SU-DHL-6 (cell line): Measurements from ENCODE around the gene ERG.

ENCODE experiments used
- H2AFZ ChIP-seq: fragments of 200-600 bp; sonication (generic); 2 replicates; pipeline ENCODE4 v1.6.1; 2014; ENCODE audit warnings: low read depth, mild to moderate bottlenecking, moderate library complexity, mixed read lengths, antibody characterized with exemption, low read length; ENCODE audit not compliant: severe bottlenecking
- H3F3A ChIP-seq: fragments of 200-600 bp; shearing (Covaris generic); 2 replicates; pipeline ENCODE4 v1.6.0; 2016; ENCODE audit warnings: antibody characterized with exemption, mild to moderate bottlenecking; ENCODE audit not compliant: insufficient read depth
- H3K27ac ChIP-seq: fragments of 200-600 bp; sonication (generic); 2 replicates; pipeline ENCODE4 v1.5.1; 2016; ENCODE audit warnings: low read depth, mild to moderate bottlenecking, low read length, moderate library complexity, mixed read lengths
- H3K27me3 ChIP-seq: fragments of 200-600 bp; sonication (generic), shearing (Covaris generic); 2 replicates; pipeline ENCODE4 v1.6.0; 2014; ENCODE audit warnings: mild to moderate bottlenecking, low read length
- H3K36me3 ChIP-seq: fragments of 200-600 bp; sonication (generic); 2 replicates; pipeline ENCODE4 v1.6.1; 2014; ENCODE audit warnings: mild to moderate bottlenecking, low read length, mixed read lengths
- H3K4me2 ChIP-seq: fragments of 300-600, 200-600 bp; shearing (Covaris generic), sonication (generic); 2 replicates; pipeline ENCODE4 v1.6.0; 2014; ENCODE audit warnings: low read length, low read depth, mild to moderate bottlenecking; ENCODE audit not compliant: poor library complexity, severe bottlenecking
- H3K4me3 ChIP-seq: fragments of 200-600 bp; sonication (generic); 2 replicates; pipeline ENCODE4 v1.5.1; 2014; ENCODE audit warnings: antibody characterized with exemption, low read length, mild to moderate bottlenecking, mixed read lengths; ENCODE audit not compliant: insufficient read depth, poor library complexity, severe bottlenecking
- H3K79me2 ChIP-seq: fragments of 200-600 bp; sonication (generic); 2 replicates; pipeline ENCODE4 v1.6.1; 2014; ENCODE audit warnings: mild to moderate bottlenecking, low read length, moderate library complexity; ENCODE audit not compliant: insufficient read depth
- H3K9ac ChIP-seq: fragments of 200-600 bp; sonication (generic); 2 replicates; pipeline ENCODE4 v1.7.0; 2014; ENCODE audit warnings: mild to moderate bottlenecking, low read length
- H3K9me2 ChIP-seq: fragments of 200-600 bp; sonication (generic); replicated peaks from 2 replicates; pipeline ENCODE4 v1.6.1; 2014; ENCODE audit warnings: low read length; ENCODE audit not compliant: insufficient read depth
- H3K9me3 ChIP-seq: fragments of 200-600 bp; sonication (generic); 2 replicates; pipeline ENCODE4 v1.6.1; 2014; ENCODE audit warnings: low read length, mixed read lengths; ENCODE audit not compliant: insufficient read depth
- H4K20me1 ChIP-seq: fragments of 200-600 bp; sonication (generic); 2 replicates; pipeline ENCODE4 v1.6.1; 2014; ENCODE audit warnings: low read depth, mild to moderate bottlenecking, antibody characterized with exemption, low read length, moderate library complexity, mixed read lengths
- CTCF ChIP-seq: fragments of 200-600 bp; sonication (generic); IDR thresholded peaks from one replicate; pipeline ENCODE4 v1.5.1; 2017; ENCODE audit warnings: antibody characterized with exemption, mild to moderate bottlenecking, low read length, moderate library complexity; ENCODE audit not compliant: insufficient read depth, poor library complexity, severe bottlenecking
- EZH2phosphoT487 ChIP-seq: fragments of 200-600 bp; sonication (generic), shearing (Covaris generic); conservative IDR thresholded peaks from 2 replicates; pipeline ENCODE4 v1.6.1; 2018; ENCODE audit warnings: mild to moderate bottlenecking, antibody characterized with exemption, low read length, moderate library complexity, mixed read lengths

The ERG gene

GRCh38 chr21:38441153-38441552 lies 57.1 kb downstream of the ERG start:
- Histone ChIP-seq H3K79me2 (no peaks in the 10 kb centered on the region), H3K4me2 (no peak overlapping the region), H3K4me3 (no peak overlapping the region), H3K9me2 (no peaks in the 10 kb centered on the region), H3K9me3 (no peaks in the 10 kb centered on the region), H3K36me3 (no peaks in the 10 kb centered on the region), H3F3A (no peaks in the 10 kb centered on the region), H4K20me1 (no peaks in the 10 kb centered on the region), H3K27me3 (no peaks in the 10 kb centered on the region), H2AFZ (no peak overlapping the region), H3K9ac (no peak overlapping the region), H3K27ac (no peak overlapping the region)
- no peak for TF ChIP-seq EZH2phosphoT487
- TF ChIP-seq CTCF, result no peak

DNA sequence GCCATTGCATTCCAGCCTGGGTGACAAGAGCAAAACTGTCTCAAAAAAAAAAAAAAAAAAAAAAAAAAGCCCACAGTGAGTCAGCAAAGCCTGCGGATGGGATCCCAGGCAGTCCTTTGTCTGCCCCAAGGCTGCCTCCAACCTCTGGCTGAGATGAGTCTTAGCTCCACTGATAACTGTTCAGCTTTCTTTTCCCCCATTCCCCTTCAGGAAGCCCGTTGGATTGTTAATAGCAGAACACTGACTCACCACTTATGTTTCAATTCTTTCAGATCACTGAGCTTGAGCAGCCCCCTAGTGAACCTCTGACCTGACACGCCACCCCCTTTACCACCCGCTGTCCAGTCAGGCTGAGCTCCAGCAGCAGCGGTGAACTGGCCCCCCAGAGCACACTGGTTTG lies 57.5 kb downstream of the ERG start:
- Histone ChIP-seq H3K27ac (no peak overlapping the region), H3K4me3 (no peak overlapping the region), H3K79me2 (no peaks in the 10 kb centered on the region), H3K9me2 (no peaks in the 10 kb centered on the region), H4K20me1 (no peaks in the 10 kb centered on the region), H3F3A (no peaks in the 10 kb centered on the region), H3K36me3 (no peaks in the 10 kb centered on the region), H3K9ac (no peak overlapping the region), H3K4me2 (no peak overlapping the region), H3K27me3 (no peaks in the 10 kb centered on the region), H2AFZ (no peak overlapping the region), H3K9me3 (no peaks in the 10 kb centered on the region)
- no peak for TF ChIP-seq CTCF
- TF ChIP-seq EZH2phosphoT487, result no peak

DNA sequence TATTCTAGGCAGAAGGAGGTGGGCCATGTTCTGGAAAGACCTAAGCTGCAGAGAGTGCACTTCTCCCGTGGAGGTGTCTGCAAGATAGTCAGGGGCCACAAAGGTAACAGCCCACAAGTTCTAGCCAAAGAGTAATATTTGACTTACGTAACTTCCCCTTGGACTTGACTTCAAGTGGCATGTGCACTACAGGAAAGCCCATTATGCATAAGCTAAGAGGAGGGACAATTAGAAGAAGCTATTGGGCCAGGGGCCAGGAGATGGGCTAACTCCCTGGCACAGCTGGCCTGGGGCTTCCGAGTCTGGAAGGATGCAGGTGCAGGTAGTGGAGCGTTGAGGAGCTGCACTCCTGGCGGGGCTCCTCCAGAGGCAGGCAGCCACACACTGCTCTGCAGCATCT lies 58.3 kb downstream of the ERG start:
- Histone ChIP-seq H3K27me3 (no peaks in the 10 kb centered on the region), H3K9me3 (no peaks in the 10 kb centered on the region), H3K36me3 (no peaks in the 10 kb centered on the region), H3K9ac (no peak overlapping the region), H3K9me2 (no peaks in the 10 kb centered on the region), H3K4me3 (no peak overlapping the region), H3K79me2 (no peaks in the 10 kb centered on the region), H2AFZ (no peak overlapping the region), H4K20me1 (no peaks in the 10 kb centered on the region), H3F3A (no peaks in the 10 kb centered on the region), H3K27ac (no peak overlapping the region), H3K4me2 (no peak overlapping the region)
- TF ChIP-seq EZH2phosphoT487, result no peak
- no peak for TF ChIP-seq CTCF

- Histone ChIP-seq H3K9me2 (no peaks in the 10 kb centered on the region), H3K4me2 (no peak overlapping the region), H3K36me3 (no peaks in the 10 kb centered on the region), H3K27ac (no peak overlapping the region), H2AFZ (no peak overlapping the region), H3K27me3 (no peaks in the 10 kb centered on the region), H3K9ac (no peak overlapping the region), H3F3A (no peaks in the 10 kb centered on the region), H3K79me2 (no peaks in the 10 kb centered on the region), H3K4me3 (no peak overlapping the region), H3K9me3 (no peaks in the 10 kb centered on the region), H4K20me1 (no peaks in the 10 kb centered on the region)
- TF ChIP-seq EZH2phosphoT487 (no peak), CTCF (no peak)
Observed at GRCh38 chr21:38439426-38439825, 58.9 kb downstream of the ERG start.
